Measurements from ENCODE around the gene DDX10. TPM values are rescaled to one million over a fixed set of nuclear protein-coding genes. Genes with fewer than 3 reads are reported as not detected.

The DDX10 gene
- total RNA-seq, 1 donor from 2014 or later: 23.8 TPM

DNA sequence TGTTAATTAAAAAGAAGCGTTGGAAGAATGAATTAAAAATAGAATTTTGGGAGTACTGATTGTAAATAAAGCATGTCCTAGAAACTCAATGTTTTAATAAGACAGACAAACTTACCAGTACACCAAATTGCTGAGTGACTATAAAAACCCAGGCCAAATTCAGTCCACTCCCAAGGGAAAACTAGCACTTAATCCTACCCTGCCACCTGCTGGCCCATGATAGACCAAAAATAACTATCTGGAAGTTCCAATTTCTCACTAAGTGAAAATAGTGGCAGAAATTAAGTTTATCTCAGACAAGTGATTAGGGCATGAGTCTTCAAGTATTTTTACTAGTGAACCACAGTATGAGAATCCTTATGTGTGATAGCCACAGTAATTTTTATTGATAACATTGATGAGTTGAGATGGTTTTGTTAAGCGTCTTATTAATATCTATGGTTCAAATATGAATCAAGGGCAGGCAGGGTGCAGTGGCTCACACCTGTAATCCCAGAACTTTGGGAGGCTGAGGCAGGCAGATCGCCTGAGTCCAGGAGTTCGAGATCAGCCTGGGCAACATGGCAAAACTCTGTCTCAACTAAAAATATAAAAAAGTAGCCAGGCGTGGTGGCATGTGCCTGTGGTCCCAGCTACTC, 9.8 kb upstream of the DDX10 start:
- DNase-seq: no peak

DNA sequence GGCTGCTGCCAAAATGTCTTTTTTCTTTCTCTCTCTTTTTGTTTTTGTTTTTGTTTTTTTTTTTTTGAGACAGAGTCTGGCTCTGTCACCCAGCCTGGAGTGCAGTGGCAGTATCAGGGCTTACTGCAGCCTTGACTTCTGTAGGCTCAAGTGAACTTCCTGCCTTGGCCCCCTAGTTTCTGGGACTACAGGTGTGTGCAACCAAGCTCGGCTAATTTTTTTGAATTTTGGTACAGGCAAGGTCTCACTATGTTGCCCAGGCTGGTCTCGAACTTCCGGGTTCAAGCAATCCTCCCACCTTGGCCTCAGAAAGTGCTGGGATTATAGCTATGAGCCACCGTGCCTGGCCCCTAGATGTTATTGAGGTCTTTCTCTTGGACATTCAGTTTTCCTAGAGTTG, 2.2 kb upstream of the DDX10 start:
- DNase-seq: no peak

DNA sequence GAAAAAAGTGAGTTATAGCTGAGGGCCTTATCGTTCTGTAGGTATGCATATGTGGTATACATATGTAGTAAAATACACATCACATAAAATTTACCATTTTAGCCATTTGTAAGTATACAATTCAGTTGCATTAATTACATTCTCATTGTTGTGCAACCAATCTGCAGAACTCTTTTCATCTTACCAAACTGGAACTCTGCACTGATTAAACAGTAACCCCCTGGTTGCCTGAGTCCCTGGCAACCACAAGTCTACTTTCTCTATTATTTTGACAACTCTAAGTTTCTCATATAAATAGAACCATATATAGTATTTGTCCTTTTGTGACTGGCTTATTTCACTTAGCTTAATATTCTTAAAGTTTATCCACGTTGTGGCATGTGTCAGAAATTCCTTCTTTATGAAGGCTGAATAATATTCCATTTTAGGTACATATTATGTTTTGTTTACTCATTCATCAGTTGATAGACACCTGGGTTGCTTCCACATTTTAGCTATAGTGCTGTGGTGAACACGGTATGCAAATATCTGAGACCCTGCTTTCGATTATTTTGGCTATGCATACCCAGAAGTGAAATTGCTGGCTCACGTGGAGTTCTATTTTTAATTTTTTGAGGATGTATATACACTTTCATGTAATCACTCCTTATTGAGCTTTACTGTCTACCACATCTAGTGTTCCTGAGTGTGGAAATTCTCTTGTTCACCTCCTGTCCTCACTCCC, 1.6 kb upstream of the DDX10 start:
- no peak for DNase-seq

DNA sequence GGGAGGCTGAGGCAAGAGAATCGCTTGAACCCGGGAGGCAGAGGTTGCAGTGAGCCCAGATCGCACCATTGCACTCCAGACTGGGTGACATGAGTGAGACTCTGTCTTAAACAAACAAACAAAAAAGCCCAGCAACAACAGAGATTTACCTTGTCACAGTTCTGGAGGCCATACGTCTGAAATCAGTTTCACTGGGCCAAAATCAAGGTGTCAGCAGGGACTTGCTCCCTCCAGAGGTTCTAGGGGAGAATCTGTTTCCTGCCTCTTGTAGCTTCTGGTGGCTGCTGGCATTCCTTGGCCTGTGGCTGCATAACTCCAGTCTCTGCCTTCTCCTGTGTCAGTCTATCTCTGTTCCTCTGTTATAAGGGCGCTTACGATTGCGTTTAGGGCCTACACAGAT, 1.5 kb downstream of the DDX10 start:
- DNase-seq: no peak

DNA sequence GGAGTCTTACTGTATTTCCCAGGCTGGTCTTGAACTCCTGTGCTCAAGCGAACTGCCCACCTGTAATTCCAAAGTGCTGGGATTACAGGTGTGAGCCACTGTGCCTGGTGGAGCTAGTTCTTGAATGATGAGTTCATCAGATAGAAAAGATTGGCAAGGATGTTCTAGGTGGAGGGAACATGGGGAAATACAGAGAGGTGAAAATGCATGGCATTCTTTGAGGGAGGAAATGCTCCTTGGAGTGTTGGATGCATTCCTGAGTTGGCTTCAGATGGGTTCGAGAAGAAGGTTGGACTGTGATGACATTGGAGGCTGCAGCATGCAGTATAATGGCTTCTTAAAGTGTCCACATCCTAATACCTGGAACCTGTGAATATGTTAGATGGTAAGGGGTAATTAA, 4.4 kb downstream of the DDX10 start:
- DNase-seq: no peak

DNA sequence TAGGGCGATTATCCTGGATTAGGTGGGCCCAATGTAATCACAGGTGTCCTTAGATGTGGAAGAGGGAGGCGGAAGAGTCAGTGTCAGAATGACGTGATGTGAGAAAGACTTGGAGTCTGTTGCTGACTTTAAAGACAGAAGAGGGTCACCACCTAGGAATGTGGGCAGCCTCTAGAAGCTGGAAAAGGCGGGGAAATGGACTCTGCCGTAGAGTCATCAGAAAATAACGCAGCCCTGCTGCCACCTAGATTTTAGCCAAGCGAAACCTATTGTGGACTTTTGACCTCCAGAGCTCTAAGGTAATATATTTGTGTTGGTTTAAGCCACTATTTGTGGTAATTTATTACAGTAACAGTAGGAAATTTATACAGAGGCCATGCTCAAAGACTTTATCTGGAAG, 4.8 kb downstream of the DDX10 start:
- no peak for DNase-seq

DNA sequence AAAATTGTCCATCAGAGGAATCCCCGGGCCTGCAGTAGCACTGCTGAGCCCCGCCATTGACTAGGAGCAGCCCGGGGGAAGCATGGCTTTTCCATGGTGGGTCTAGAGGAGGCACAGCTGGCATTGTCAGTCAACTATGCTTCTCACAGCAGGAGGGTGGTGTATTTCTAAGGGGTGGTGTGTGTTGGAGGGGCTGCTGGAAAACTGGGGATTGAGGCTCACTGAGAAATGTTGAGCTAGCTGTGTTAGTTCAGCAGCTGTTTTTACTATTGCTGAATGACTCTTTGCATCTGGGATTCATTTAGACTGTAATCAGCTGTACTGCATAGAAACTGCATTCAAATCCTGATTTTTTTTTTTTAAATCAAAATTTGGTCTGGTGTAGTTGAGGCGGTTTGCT, 5.6 kb downstream of the DDX10 start:
- peak; percentile 73 for DNase-seq

DNA sequence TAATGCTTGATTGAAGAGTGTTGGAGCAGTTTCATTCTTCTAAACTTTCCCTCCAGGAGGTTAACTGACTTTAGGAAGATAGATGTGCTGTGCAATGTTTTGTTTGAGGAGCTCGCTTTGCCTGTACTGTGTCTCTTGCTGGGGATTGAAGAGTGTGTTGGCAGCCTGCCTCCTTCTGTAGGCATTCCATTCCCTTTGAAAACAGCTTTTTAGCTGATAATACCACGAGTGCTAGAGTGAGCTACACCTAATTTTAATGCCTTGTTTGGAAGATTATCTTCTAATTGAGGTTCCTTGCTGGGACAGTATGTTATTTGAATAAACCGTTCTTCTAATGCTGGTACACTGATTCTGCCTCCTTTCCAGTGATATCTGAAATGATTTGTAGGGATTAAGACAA, 7.2 kb downstream of the DDX10 start:
- no peak for DNase-seq

DNA sequence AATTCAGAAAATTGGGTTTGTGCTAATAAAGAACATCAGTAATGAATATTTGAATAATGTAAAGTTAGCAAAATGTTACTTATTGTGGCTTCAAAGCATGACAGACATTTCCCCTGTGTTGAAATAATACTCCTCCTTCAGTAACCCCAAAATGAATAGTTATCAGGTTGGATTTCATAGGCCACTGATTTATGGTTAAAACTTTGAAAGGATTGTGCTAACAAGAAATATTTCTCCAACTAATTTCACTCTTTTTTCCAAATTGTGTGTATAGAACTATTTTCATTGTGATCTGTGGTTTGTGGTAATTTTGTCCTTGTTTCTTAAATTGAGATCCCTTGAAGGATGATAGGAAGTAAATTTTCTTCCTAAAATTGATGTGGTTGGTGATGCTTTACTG, 7.9 kb downstream of the DDX10 start:
- DNase-seq: no peak

DNA sequence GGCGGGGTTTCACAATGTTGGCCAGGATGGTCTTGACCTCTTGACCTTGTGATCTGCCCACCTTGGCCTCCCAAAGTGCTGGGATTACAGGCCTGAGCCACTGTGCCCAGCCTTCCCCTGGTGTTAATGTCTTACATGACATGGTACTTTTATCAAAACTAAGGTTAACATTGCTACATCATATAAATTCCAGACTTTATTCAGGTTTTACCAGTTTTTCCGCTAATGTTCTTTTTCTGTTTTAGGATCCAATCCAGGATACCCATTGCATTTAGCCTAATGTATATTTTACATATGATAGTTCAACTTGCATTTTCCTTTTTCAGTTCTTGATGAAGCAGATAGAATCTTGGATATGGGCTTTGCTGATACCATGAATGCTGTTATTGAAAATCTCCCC, 14.2 kb downstream of the DDX10 start:
- DNase-seq: no peak

DNA sequence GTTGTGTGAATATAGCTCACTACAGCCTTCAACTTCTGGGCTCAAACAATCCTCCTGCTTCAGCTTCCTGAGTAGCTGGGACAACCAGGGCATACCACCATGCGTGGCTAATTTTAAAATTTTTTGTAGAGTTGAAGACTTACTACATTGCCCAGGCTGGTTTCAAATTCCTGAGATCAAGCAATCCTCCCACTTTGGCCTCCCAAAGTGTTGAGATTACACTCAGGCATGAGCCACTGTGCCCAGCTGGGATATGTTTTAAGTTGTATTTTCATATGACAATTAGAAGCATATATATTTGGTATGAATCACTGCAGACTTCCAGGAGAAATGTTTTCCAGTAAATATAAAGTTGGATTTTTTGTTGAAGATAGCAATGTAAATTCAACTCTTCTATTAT, 15.4 kb downstream of the DDX10 start:
- DNase-seq: no peak

DNA sequence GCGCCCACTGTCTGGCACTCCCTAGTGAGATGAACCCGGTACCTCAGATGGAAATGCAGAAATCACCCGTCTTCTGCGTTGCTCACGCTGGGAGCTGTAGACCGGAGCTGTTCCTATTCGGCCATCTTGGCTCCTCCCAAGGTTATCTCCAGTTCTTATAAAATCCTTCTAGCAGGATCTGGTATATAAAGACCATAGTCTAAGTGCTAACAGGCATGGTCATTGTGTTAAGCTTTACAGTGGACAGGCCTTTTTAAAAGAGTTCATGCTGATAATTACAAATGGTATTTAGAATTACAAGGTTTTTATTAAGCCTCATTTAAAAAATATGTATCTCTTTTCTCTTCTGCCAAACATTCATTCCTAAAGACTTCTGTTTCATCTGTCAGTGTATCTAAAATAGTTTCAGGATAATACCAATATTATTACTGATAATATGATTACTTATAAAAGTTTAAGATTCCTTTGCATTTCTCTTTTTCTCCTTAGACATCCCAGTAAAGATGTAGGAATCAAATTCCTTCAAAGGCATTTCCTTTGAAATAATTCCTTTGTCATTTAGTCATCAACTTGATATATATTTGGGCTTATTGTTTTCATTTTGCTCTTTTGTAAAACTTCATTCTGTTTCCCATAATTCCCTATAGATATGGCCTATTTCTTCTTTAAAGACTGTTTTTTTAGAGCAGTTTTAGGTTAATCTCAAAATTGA, 20.7 kb downstream of the DDX10 start:
- DNase-seq: no peak

DNA sequence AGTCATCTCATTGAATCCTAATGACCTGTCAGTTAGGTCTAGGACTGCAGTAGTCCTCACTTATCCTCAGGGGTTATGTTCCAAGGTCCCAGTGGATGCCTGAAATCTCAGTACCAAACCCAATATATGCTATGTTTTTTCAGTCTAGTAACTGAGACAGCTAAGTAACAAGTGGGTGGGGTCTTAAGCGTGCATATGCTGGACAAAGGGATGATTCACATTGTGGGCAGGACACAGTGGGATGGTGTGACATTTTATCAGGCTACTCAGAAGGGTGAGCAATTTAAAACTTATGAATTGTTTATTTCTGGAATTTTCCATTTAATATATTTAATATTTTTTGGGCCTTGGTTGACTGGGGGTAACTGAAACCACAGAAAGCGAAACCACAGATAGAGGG, 29.0 kb downstream of the DDX10 start:
- no peak for DNase-seq

DNA sequence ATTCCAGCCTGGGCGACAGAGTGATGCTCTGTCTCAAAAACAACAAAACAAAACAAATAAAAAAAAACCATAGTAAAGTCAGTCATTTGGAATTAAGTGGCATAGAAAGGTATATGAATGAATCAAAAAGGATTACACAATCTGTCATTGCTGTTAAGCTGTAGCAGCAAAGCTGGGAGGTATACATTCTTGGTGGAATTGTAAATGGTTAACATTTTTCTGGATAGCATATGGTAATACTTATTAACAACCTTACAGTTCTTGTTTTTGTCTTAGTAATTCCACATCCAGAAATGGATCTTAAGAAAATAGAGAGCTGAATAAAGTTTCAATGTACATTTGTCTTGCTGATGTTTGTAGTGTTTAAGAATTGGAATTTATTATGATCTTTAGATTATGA, 30.0 kb downstream of the DDX10 start:
- DNase-seq: no peak

DNA sequence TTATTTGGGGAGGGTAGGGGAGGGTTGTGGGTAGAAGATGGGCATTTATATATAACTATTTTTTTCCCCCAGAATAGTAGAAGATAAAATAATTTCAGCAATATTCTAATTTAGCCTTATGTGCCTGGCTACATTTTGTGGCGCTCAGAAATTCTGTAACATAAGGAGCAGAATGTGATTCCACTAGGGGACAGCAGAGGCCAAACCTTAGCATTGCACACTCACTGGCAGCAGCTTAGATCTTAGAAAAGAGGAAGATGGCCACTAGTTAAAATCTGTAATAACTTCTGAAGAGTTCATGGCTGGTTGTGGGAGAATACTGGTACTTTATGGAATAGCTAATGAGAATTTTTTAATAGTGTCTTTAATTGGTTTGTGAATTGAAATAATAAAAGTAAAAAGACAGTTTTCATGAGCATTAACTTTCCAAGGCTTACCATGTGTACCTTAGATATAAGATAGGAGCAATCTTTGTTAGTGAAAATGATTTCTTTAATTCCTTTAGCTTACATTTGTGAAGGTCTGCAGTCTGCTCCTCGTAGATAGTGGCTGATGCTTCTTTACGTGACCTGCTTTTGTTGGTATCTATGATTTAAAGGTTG, 33.1 kb downstream of the DDX10 start:
- peak; percentile 78 for DNase-seq

DNA sequence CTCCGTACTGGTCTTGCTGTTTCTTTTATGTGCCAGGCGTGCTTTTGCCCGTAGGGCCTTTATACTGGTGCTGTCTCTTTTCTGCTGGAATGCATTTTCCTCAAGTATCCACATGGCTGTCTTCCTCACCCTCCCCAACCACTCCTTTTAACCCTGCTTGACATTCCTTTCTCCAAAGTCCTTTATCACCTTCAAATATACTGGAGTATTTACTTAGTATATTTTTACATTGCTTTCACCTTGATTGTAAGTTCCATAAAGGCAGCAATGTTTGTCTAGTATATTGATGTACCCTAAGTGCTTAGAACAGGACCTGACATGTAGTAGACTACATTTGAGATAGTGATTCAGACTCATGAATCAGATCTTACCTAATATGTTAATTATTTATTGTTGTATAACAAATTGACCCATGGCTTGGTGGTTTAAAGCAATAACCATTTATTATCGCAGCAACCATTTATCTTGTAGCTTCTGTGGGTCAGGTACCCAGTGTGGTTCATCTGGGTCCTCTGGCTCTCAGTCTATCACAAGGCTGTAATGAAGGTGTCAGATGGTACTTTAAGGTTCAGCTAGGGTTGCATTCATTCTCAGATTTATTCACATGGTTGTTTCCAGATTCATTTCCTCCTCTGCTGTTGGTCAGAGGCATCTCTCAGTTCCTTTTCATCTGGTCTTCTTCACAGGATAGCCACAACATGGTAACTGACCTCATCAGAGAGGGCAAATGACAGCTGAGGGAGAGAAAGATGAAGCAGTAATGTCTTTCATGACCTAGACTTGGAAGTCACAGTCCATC, 34.2 kb downstream of the DDX10 start:
- no peak for DNase-seq

DNA sequence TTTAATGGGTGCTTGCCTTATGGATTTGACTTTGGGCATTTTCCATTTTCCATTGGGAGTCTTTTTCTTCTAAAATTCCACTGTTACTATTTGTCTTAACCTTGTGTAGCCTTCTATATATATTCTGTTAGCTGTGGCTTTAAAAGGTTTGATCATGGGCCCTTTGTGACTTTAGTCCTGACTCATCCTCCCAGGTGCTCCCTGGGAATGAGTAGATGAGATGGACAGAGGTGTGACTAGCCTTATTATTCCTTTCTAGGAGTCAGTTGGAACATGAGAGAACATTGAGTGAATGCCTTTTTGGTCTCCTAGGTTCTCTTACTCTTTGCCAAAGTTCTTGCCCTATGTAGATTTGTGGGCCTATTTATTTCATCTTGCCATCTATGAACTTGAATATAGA, 39.0 kb downstream of the DDX10 start:
- no peak for DNase-seq

DNA sequence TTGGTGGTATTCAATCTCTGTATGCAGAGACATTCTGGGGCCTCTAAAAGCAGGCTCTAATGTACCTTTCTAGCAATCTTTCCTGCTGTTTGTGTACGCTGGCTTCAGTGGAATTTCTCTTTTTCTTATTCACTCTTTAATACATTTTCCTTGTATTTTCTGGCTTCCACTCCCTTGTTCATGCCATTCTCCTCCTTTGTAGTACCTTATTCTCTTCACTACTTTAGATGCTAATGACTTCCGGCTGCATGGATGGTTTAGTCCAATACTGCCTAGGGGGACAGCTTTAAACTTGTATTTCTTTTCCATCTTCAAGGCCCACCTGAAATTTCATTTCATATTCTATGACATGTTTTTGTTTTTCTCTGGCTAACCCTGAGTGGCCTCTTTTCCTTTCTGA, 40.2 kb downstream of the DDX10 start:
- DNase-seq: no peak

DNA sequence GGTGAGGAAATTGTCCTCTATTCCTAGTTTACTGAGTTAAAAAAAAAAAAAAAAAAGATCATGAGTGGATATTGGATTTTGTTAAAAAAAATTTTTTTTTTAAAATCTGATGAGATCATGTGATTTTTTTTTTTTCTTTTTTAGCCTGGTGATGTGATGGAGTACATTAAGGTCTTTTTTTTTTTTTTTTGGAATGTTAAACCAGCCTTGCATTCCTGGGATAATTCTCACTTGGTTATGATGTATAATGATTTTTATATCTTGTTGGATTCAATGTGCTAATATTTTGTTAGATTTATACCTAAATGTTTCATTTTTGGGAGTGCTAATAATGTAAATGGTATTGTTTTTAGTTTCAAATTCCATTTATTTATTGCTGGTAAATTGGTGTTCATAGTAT, 43.3 kb downstream of the DDX10 start:
- DNase-seq: no peak

DNA sequence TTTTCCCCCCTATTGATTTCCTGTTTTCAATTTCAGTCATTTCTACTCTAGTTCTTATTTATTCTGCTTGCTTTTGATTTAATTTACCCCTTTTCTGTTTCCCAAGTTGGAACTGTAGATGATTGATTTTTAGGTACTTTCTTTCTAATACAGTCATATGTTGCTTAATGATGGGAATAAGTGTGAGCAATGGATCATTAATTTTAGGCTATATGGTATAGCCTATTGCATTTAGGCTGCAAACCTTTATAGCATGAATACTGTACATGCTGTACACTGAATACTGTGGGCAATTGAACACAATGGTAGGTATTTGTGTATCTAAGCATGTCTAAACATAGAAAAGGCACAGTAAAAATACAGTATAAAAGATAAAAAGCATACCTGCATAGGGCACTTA, 44.9 kb downstream of the DDX10 start:
- no peak for DNase-seq

DNA sequence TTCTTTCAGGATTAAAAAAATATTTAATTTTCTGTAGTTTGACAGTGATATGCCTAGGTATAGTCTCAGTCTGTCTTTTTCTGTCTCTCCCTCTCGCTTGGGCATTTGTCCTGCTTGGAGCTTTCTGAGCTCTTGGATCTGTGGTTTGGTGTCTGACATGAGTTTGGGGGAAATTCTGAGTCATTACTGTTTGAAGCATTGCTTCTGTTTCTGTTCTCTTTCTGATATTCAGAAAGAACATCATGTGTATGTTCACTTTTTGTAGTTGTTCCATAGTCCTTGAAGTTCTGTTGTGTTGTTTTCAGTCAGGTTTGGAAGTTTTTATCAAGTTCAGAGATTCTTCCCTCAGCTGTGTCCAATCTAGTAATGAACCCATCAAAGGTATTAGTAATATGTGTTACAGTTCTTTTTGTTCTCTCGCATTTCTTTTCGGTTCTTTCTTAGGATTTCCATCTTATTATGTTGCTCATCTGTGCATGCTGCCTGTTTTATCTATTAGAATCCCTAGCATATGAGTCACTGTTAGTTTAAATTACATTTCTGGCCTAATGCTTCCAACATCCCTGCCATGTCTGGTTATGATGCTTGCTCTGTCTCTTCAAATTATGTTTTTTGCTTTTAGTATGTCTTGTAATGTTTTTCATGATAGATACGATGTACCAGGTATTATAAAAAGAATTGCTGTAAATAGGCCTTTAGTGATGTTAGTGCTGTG, 48.4 kb downstream of the DDX10 start:
- no peak for DNase-seq

DNA sequence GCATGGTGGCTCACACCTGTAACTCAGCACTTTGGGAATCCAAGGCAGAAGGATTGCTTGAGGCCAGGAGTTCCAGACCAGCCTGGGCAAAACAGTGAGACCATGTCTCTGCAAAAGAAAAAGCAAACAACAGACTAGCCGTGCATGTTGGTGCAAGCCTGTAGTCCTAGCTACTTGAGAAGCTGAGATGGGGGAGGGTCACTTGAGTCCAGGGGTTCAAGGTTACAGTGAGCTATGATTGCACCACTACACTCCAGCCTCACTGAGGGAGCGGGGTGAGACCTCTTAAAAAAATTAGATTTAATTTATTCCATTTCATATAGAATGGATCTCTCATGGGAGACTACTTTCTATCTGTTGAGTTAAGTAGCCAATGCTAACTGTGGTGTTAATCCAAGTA, 50.4 kb downstream of the DDX10 start:
- DNase-seq: no peak

Data from skin of body (tissue), 2 donors.